Thyroid gland (tissue), 4 donors: ENCODE results near the gene SALL1. TPM values are rescaled to one million over a fixed set of nuclear protein-coding genes. Genes with fewer than 3 reads are reported as not detected.
A peak's percentile ranks its signal among the peaks of the same experiment; 100 is the strongest.

ENCODE experiments used
- DNase-seq, 2 donors: peaks; one replicate each; pipeline ENCODE4 v3.0.0-alpha.2; 2019
- H3K27ac ChIP-seq, 3 donors: fragments of 200-600 bp; sonication (generic); 1 replicate in 2 of 3; 2 replicates in 1 of 3; pipeline ENCODE4 v1.5.1; 2016 to 2019; ENCODE audit warnings: mild to moderate bottlenecking in 1 of 3, moderate library complexity in 1 of 3
- H3K27me3 ChIP-seq: fragments of 200-600 bp; sonication (generic); one replicate; pipeline ENCODE4 v1.5.1; 2019
- H3K36me3 ChIP-seq, 2 donors: fragments of 200-600 bp; sonication (generic); one replicate each; pipeline ENCODE4 v1.5.1; 2016 to 2019
- H3K4me1 ChIP-seq, 2 donors: fragments of 200-600 bp; sonication (generic); one replicate each; pipeline ENCODE4 v1.5.1; 2017 to 2019
- H3K4me3 ChIP-seq, 3 donors: fragments of 200-600 bp; sonication (generic); replicated peaks in 1 of 3; 1 replicate in 2 of 3; 2 replicates in 1 of 3; pipeline ENCODE4 v1.5.1; 2016; ENCODE audit warnings: mild to moderate bottlenecking in 1 of 3
- H3K9me3 ChIP-seq: fragments of 200-600 bp; sonication (generic); one replicate; pipeline ENCODE4 v1.5.1; 2017
- CTCF ChIP-seq, 6 experiments: fragments of 200-600 bp in 3 of 6; fragments of 450-650 bp in 3 of 6; sonication (generic) in 3 of 6; IDR thresholded peaks; one replicate each; pipeline ENCODE4 v1.5.1; 2016 to 2019; ENCODE audit warnings: antibody characterized with exemption in 6 of 6, mild to moderate bottlenecking in 2 of 6, inconsistent platforms in 1 of 6, moderate library complexity in 1 of 6
- POLR2A ChIP-seq, 2 donors: fragments of 450-650 bp; IDR thresholded peaks; one replicate each; pipeline ENCODE4 v1.6.1; 2017; ENCODE audit warnings: antibody characterized with exemption in 2 of 2, mild to moderate bottlenecking in 2 of 2, moderate library complexity in 1 of 2
- WGBS, 2 donors: methylation state at CpG; one replicate each; pipeline ENCODE4 v1.1.5; 2017; 5-methylcytosine and 5-hydroxymethylcytosine counted together
- intact Hi-C: fragments of 100-400 bp; cut with DNase I; formaldehyde crosslinking; loops from one replicate; pipeline ENCODE4 v1.15.1; 2023
- total RNA-seq, 4 donors: library from RNA; depleted of rRNA; stranded (reverse); fragments of >200 nt; gene quantifications; one replicate each; pipeline ENCODE4 v1.2.3, GENCODE V29; 2016

SALL1 gene
- total RNA-seq, 4 donors from 2014 or later = 23.0 to 57.0 (median 44.0) TPM

DNA sequence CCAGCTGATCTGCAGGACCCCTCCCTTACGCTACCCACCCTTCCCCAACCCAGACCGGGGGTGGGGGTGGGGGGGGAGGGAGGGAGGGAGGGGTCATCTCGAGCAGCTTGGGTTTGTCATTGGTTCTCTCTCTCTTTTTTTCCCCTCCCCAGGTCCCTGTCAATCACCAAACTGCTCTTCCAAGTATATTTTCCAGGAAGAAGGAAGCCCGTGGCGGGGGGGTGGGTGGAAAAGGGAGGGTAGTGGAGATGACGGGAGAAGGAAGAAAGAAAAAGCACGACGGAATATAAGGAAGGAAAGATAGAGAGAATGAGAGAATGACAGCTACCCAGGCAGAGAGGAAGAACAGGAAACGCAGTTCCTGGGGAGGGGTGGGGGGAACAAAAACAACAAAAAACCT is 17.9 kb downstream of the SALL1 start:
- Histone ChIP-seq H3K27ac (peak overlapping the region; percentile 68 to 99 (median 83)), H3K9me3 (no peaks in the 10 kb centered on the region), H3K4me3 (peak overlapping the region in 1 of 3 donors; percentile 14), H3K4me1 (peaks cover 25 to 26% of the 10 kb centered on the region in 2 donors), H3K27me3 (no peaks in the 10 kb centered on the region), H3K36me3 (peaks cover 0 to 3% of the 10 kb centered on the region in 2 donors)
- intact Hi-C loops = no loop called here
- TF ChIP-seq CTCF (IDR thresholded peaks at IDR 0.05) (no peak), POLR2A (IDR thresholded peaks at IDR 0.05) (no peak)
- DNase-seq = peak in 1 of 2 donors; percentile 49
- WGBS, 2 donors = 1 to 2% methylated on average over 8 to 9 of the region's 9 CpGs

DNA sequence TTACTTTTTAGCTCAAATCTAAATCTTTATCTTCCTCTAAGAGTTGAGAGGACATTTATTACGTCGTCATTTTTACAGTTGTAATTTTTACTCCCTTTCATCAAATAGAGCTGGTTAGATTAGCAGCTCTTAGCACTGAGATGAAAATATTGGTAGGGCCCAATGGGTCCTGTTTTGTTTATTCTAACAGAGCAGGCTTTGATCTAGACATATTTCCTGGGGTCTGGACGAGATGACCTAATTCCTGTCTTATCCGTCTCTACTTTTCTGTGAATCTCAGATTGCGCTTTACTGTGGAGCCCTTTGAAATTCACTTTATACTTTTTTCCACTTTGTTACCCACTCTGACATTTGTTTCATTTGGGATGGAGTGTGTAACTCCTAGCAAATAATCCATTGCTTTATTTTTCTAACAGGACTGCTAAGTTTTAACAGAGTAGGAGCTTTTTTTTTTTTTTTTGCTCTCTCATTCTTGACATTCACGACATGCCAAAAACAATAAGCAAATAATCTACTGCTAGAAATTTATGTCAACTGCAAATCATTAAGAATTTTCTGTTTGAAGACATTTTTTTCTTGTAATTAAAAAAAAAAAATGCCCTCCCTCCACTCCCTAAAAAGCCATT is 18.5 kb downstream of the SALL1 start:
- Histone ChIP-seq H3K9me3 (no peaks in the 10 kb centered on the region), H3K4me1 (peaks cover 24 to 25% of the 10 kb centered on the region in 2 donors), H3K36me3 (peaks cover 0 to 2% of the 10 kb centered on the region in 2 donors), H3K27me3 (no peaks in the 10 kb centered on the region), H3K4me3 (peak overlapping the region in 1 of 3 donors; percentile 14), H3K27ac (peak overlapping the region; percentile 68 to 99 (median 83))
- DNase-seq = no peak
- no peak for TF ChIP-seq POLR2A (IDR thresholded peaks at IDR 0.05)
- no peak for TF ChIP-seq CTCF (IDR thresholded peaks at IDR 0.05)
- WGBS, 2 donors = 53 to 56% methylated on average over 6 of the region's 6 CpGs
- intact Hi-C loops = no loop called here

DNA sequence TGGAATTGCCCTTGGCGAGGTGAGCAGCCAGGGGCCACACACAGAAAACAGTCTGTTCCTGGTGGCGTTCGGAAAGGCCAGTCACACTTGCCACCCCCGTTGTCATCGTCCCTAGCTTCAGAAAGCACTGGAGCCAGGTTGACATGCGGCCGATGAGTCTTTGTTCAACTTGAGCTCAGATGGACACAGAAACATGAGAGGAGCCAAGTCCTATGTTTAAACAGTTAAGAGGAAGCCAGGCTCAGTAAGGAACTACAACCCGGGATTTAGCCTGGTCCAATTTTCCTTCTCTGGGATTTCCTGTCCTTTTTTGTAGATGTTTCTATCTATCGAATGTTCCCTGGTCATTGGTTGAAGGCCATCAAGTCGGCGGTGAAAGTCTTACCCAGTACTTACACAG is 19.5 kb downstream of the SALL1 start:
- H3K27me3 ChIP-seq = no peaks in the 10 kb centered on the region
- H3K27ac ChIP-seq = peak overlapping the region in 2 of 3 donors; percentile 41 to 99
- intact Hi-C loops = no loop called here
- H3K4me1 ChIP-seq = peaks cover 20 to 22% of the 10 kb centered on the region in 2 donors
- no peaks in the 10 kb centered on the region for H3K36me3 ChIP-seq
- H3K4me3 ChIP-seq = no peak overlapping the region
- 63 to 64% methylated on average over 11 of the region's 11 CpGs for WGBS, 2 donors
- no peak for DNase-seq
- H3K9me3 ChIP-seq = no peaks in the 10 kb centered on the region
- no peak for TF ChIP-seq POLR2A (IDR thresholded peaks at IDR 0.05)
- no peak for TF ChIP-seq CTCF (IDR thresholded peaks at IDR 0.05)

- Histone ChIP-seq H3K9me3 (no peaks in the 10 kb centered on the region), H3K36me3 (no peaks in the 10 kb centered on the region), H3K4me1 (peaks cover 20 to 22% of the 10 kb centered on the region in 2 donors), H3K27me3 (no peaks in the 10 kb centered on the region), H3K4me3 (no peak overlapping the region), H3K27ac (peak overlapping the region in 2 of 3 donors; percentile 36 to 49)
- peak in 1 of 2 donors; percentile 60 for TF ChIP-seq POLR2A (IDR thresholded peaks at IDR 0.05)
- TF ChIP-seq CTCF (IDR thresholded peaks at IDR 0.05) = no peak
- WGBS, 2 donors = 12 to 36% methylated on average over 8 of the region's 8 CpGs
- DNase-seq = peak; percentile 78 to 80
- intact Hi-C loops = no loop called here
Measured at GRCh38 chr16:51129105-51129504, 22.0 kb downstream of the SALL1 start.

GRCh38 chr16:51125992-51126391 is 25.1 kb downstream of the SALL1 start:
- no peak for TF ChIP-seq POLR2A (IDR thresholded peaks at IDR 0.05)
- no peak for TF ChIP-seq CTCF (IDR thresholded peaks at IDR 0.05)
- intact Hi-C loops = no loop called here
- Histone ChIP-seq H3K4me3 (no peak overlapping the region), H3K27me3 (no peaks in the 10 kb centered on the region), H3K27ac (no peak overlapping the region), H3K9me3 (no peaks in the 10 kb centered on the region), H3K36me3 (no peaks in the 10 kb centered on the region), H3K4me1 (peaks cover 0 to 11% of the 10 kb centered on the region in 2 donors)
- WGBS, 2 donors = 91 to 95% methylated on average over 5 of the region's 5 CpGs
- no peak for DNase-seq
